H4 (cell line): ENCODE measurements around the gene ASMTL. TPM values are rescaled to one million over a fixed set of nuclear protein-coding genes. Genes with fewer than 3 reads are reported as not detected.

ENCODE experiments used
- total RNA-seq: library from RNA; depleted of rRNA; stranded (reverse); fragments of >200 nt; shearing (Covaris generic); gene quantifications from 2 replicates; pipeline ENCODE4 v1.2.3, GENCODE V29; 2014; rRNA removed

Gene ASMTL
- total RNA-seq, 1 experiment from 2014 or later = 5.0 TPM

Other genes starting within 250 kb of the ASMTL start
- gene CRLF2, start 240.3 kb downstream of the ASMTL start, total RNA-seq = not detected in 2 replicates
- gene CSF2RA, start 184.1 kb downstream of the ASMTL start, total RNA-seq = 0.06 and 0.21 TPM in 2 replicates
- 0.72 and 1.1 TPM in 2 replicates for gene IL3RA, start 116.1 kb downstream of the ASMTL start, total RNA-seq
- 245 and 252 TPM in 2 replicates for gene SLC25A6, start 60.8 kb downstream of the ASMTL start, total RNA-seq
- 0.25 TPM in 1 of 2 replicates, not detected in the other for gene P2RY8, start 84.3 kb upstream of the ASMTL start, total RNA-seq
- 12.7 and 13.5 TPM in 2 replicates for gene AKAP17A, start 138.7 kb upstream of the ASMTL start, total RNA-seq
- gene ASMT, start 162.2 kb upstream of the ASMTL start, total RNA-seq = not detected in 2 replicates